Tibial nerve (tissue), 4 donors: Measurements from ENCODE around the gene DPP10.

Source experiments
- EP300 ChIP-seq, 2 donors: sonication (generic); formaldehyde crosslinking; IDR thresholded peaks; one replicate each; pipeline ENCODE4 v1.6.1; 2017; ENCODE audit warnings: antibody characterized with exemption in 2 of 2, mild to moderate bottlenecking in 1 of 2
- POLR2A ChIP-seq, 2 donors: fragments of 450-650 bp; IDR thresholded peaks; one replicate each; pipeline ENCODE4 v1.6.1; 2017; ENCODE audit warnings: antibody characterized with exemption in 2 of 2, mild to moderate bottlenecking in 2 of 2, moderate library complexity in 2 of 2
- TF ChIP-seq, protein P1 (sequence below), 5 experiments: fragments of 200-600 bp in 3 of 5; fragments of 450-650 bp in 2 of 5; sonication (generic) in 3 of 5; IDR thresholded peaks; one replicate each; pipeline ENCODE4 v1.5.1; 2016 to 2019; ENCODE audit warnings: antibody characterized with exemption in 5 of 5, mild to moderate bottlenecking in 3 of 5, moderate library complexity in 2 of 5

DNA sequence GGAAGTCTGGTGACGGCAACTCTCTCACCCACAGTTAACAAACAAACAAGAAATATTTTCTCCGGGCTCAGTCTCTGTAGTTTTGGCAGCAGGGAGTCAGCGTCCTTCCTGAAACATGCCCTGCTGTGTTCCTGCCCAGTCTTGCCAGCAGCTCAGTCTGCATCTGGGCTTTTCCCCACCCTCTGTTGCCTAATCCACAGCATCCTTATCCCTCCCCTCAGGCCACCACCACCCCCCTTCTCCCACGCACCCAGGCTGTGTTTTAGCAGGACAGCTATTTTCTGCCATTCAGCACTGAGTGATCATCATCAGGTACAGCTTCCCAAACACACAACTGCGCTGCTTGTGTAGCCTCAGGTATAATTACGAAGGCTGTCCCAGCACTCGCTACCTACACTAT is 168.2 kb downstream of the DPP10 start:
- TF ChIP-seq, protein P1, sequence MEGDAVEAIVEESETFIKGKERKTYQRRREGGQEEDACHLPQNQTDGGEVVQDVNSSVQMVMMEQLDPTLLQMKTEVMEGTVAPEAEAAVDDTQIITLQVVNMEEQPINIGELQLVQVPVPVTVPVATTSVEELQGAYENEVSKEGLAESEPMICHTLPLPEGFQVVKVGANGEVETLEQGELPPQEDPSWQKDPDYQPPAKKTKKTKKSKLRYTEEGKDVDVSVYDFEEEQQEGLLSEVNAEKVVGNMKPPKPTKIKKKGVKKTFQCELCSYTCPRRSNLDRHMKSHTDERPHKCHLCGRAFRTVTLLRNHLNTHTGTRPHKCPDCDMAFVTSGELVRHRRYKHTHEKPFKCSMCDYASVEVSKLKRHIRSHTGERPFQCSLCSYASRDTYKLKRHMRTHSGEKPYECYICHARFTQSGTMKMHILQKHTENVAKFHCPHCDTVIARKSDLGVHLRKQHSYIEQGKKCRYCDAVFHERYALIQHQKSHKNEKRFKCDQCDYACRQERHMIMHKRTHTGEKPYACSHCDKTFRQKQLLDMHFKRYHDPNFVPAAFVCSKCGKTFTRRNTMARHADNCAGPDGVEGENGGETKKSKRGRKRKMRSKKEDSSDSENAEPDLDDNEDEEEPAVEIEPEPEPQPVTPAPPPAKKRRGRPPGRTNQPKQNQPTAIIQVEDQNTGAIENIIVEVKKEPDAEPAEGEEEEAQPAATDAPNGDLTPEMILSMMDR (IDR thresholded peaks at IDR 0.05): no peak
- TF ChIP-seq POLR2A (IDR thresholded peaks at IDR 0.05) (no peak), EP300 (IDR thresholded peaks at IDR 0.05) (no peak)
